Measurements from ENCODE around the gene POLG2. TPM values are rescaled to one million over a fixed set of nuclear protein-coding genes. Genes with fewer than 3 reads are reported as not detected.

The POLG2 gene
- total and polyA plus RNA-seq, 2 of the 8 experiments (the other 6 are each of a cell fraction or from before 2014, with no cell fraction given), result 9.7 to 34.3 TPM

- no peak overlapping the region for H2AFZ ChIP-seq (ENCODE audit: low read length)
- no peak overlapping the region for H2BK120ac ChIP-seq (replicated peaks; ENCODE audit: low read depth, low read length)
- no peak overlapping the region for H2BK12ac ChIP-seq (ENCODE audit: low read depth, low read length)
- H3K4me1 ChIP-seq (replicated peaks in 1 of 4; ENCODE audit: control insufficient read depth in 3 of 4, insufficient read depth in 4 of 4, low read length in 3 of 4), result peaks cover 0 to 7% (median 3%) of the 10 kb centered on the region in 4 experiments; a peak in 5 of 7 replicates
- no peak overlapping the region for H2AK5ac ChIP-seq (ENCODE audit: low read depth, low read length)
- no peaks in the 10 kb centered on the region; the same call in 1 of the 2 replicates for H3K79me1 ChIP-seq (ENCODE audit: low read depth, low read length)
- POLR2A ChIA-PET (ENCODE audit: partially characterized antibody), result interaction anchor here (0.6 to 7.2 kb wide), 6 partner anchors 10 to 111 kb away, joined by 3 to 320 read pairs (median 23); partner anchors contain the start of gene POLG2
- CTCF ChIA-PET (ENCODE audit: partially characterized antibody), result interaction anchor here (1.2 kb wide), 1 partner anchor 30 kb away, joined by 3 read pairs; no protein-coding TSS in a partner anchor
- H3K23ac ChIP-seq (ENCODE audit: insufficient read length), result no peak overlapping the region
- H3K56ac ChIP-seq (replicated peaks; ENCODE audit: insufficient read length, low read depth, low read length), result no peak overlapping the region
- no peak overlapping the region; a peak in 1 of 8 replicates for H3K4me3 ChIP-seq (ENCODE audit: extremely low read depth in 1 of 4, insufficient read depth in 2 of 4, low read depth in 3 of 4, low read length in 4 of 4)
- H3K27ac ChIP-seq (ENCODE audit: low read depth, low read length), result no peak overlapping the region
- no peak overlapping the region for H2BK20ac ChIP-seq (ENCODE audit: low read length)
- H4K8ac ChIP-seq (ENCODE audit: extremely low read depth, insufficient read depth, low read length), result no peak overlapping the region; the same call in 1 of the 2 replicates
- no peak overlapping the region for H3K14ac ChIP-seq (ENCODE audit: insufficient read length)
- H4K5ac ChIP-seq (ENCODE audit: insufficient read length, low read depth, low read length), result no peak overlapping the region
- DNase-seq (ENCODE audit: low read depth in 1 of 2, low spot score in 2 of 2) (no peak), FAIRE-seq (no peak)
- 90% methylated on average over 5 of the region's 5 CpGs; no CpG with 5 or more reads in 1 of the 2 experiments for WGBS, 2 experiments (ENCODE audit: extremely low coverage in 1 of 2, insufficient coverage in 1 of 2, insufficient read length in 1 of 2, insufficient replicate concordance in 2 of 2, low coverage in 1 of 2, low lambda C conversion rate in 2 of 2, missing lambda C conversion rate in 1 of 2)
- TF ChIP-seq TCF12 (IDR thresholded peaks at IDR 0.05; ENCODE audit: low read depth, low read length) (no peak), KDM1A (IDR thresholded peaks at IDR 0.05; ENCODE audit: borderline replicate concordance, low read length) (no peak), POLR2A (IDR thresholded peaks at IDR 0.05; ENCODE audit: control extremely low read depth in 1 of 2, low read depth in 2 of 2, low read length in 2 of 2) (no peak), PHF8 (conservative IDR thresholded peaks at IDR 0.05; ENCODE audit: low read depth, low read length) (no peak), CTBP2 (IDR thresholded peaks at IDR 0.05; ENCODE audit: borderline replicate concordance, insufficient read depth, insufficient read length, low read length) (no peak), RXRA (IDR thresholded peaks at IDR 0.05; ENCODE audit: insufficient read depth, low read depth, low read length) (no peak), MAX (IDR thresholded peaks at IDR 0.05) (no peak), SIN3A (conservative IDR thresholded peaks at IDR 0.05 in 1 of 2, IDR thresholded peaks at IDR 0.05 in 1 of 2; ENCODE audit: low read depth in 1 of 2, low read length in 2 of 2) (no peak), EGR1 (IDR thresholded peaks at IDR 0.05; ENCODE audit: borderline replicate concordance, low read depth, low read length) (no peak), EZH2 (IDR thresholded peaks at IDR 0.05; ENCODE audit: low read depth, low read length, severe bottlenecking) (no peak), CHD1 (IDR thresholded peaks at IDR 0.05; ENCODE audit: low read depth, low read length) (no peak)
- H3K23me2 ChIP-seq (ENCODE audit: low read depth, low read length), result peaks cover 4% of the 10 kb centered on the region; the same call in 1 of the 2 replicates
- H3K79me2 ChIP-seq (ENCODE audit: control insufficient read depth in 1 of 2, insufficient read depth in 2 of 2, low read length in 2 of 2), result peaks cover 29 to 76% of the 10 kb centered on the region in 2 experiments
- H3K36me3 ChIP-seq (ENCODE audit: control insufficient read depth in 2 of 4, insufficient read depth in 4 of 4, low read length in 3 of 4), result peaks cover 47 to 70% (median 55%) of the 10 kb centered on the region in 4 experiments
- H3K27me3 ChIP-seq (replicated peaks in 1 of 4; ENCODE audit: control insufficient read depth in 3 of 4, extremely low read depth in 1 of 4, insufficient read depth in 3 of 4, low read length in 3 of 4), result no peaks in the 10 kb centered on the region
- no peaks in the 10 kb centered on the region for H3K9me3 ChIP-seq (ENCODE audit: insufficient read depth in 2 of 2, low read depth in 1 of 2, low read length in 1 of 2)
- no peak overlapping the region for H4K91ac ChIP-seq (replicated peaks; ENCODE audit: insufficient read length, low read length)
- no peak overlapping the region for H3K4ac ChIP-seq (replicated peaks; ENCODE audit: insufficient read length, low read depth, low read length)
- H2BK5ac ChIP-seq (ENCODE audit: low read depth, low read length), result no peak overlapping the region
- no peak overlapping the region for H2BK15ac ChIP-seq (ENCODE audit: low read length)
- peaks cover 14 to 27% of the 10 kb centered on the region in 2 experiments for H4K20me1 ChIP-seq (replicated peaks in 1 of 2; ENCODE audit: control insufficient read depth in 1 of 2, insufficient read depth in 2 of 2, low read length in 2 of 2)
- no peak overlapping the region for H3K18ac ChIP-seq (ENCODE audit: extremely low read depth, low read length)
- no peak overlapping the region; a peak in 1 of 7 replicates for H3K9ac ChIP-seq (replicated peaks in 1 of 4; ENCODE audit: extremely low read depth in 1 of 4, low read depth in 3 of 4, low read length in 3 of 4)
- H3K4me2 ChIP-seq (ENCODE audit: insufficient read depth in 1 of 2, low read depth in 2 of 2, low read length in 2 of 2), result no peak overlapping the region
Observed at GRCh38 chr17:64503341-64503740, 6.5 kb upstream of the POLG2 start.
